ENCODE data around the gene CCDC86. TPM values are rescaled to one million over a fixed set of nuclear protein-coding genes. Genes with fewer than 3 reads are reported as not detected.

CCDC86 gene
- total and polyA plus RNA-seq, 2 experiments from 2014 or later, result 16.5 to 30.9 TPM

DNA sequence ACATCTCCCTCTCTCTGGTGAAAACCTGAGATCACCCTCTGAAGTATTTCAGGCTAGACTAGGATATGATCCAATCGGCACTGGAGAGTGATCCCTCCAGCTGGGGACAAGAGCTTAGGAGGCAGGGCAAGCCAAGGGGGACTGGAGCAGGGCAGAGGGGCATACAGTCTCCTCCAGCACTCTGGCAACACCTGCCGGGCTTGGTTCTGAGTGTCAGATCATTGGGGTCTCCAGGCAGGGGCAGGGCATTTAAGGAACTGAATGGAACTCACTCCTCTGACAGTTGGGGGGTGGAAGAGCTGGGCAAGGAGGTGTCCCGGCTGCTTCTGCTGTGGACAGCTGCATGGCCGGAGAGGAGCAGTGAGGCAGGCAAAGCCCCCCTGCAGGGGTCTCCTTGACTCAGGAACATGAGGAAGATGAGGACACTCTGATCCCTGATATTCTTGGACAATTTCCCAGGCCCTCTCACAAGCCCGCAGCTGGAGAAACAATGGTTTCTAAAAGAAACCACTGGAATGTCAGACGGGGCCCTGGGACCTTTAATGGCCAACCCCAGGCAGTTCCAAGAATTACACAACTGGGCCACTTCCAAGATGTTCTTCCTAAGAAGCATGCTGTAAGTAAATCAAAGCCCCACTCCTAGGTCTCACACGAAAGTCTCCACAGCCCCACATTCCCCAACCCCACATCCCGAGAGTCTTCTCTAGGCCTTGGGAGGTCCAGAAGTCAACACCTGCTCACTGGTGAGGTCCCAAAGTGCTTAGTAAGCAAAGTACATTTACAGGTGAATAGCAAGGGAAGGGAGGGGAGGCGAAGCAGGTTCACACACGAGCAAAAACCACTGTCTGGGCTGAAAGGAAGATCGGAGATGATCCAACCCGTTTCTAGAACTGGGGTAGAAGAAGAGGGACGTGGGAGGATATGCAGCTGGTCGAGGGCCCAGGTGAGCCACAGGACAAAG, 1.2 kb upstream of the CCDC86 start:
- TF ChIP-seq, protein P1, sequence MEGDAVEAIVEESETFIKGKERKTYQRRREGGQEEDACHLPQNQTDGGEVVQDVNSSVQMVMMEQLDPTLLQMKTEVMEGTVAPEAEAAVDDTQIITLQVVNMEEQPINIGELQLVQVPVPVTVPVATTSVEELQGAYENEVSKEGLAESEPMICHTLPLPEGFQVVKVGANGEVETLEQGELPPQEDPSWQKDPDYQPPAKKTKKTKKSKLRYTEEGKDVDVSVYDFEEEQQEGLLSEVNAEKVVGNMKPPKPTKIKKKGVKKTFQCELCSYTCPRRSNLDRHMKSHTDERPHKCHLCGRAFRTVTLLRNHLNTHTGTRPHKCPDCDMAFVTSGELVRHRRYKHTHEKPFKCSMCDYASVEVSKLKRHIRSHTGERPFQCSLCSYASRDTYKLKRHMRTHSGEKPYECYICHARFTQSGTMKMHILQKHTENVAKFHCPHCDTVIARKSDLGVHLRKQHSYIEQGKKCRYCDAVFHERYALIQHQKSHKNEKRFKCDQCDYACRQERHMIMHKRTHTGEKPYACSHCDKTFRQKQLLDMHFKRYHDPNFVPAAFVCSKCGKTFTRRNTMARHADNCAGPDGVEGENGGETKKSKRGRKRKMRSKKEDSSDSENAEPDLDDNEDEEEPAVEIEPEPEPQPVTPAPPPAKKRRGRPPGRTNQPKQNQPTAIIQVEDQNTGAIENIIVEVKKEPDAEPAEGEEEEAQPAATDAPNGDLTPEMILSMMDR (IDR thresholded peaks at IDR 0.05; ENCODE audit: low read depth, low read length), result no peak
- H3K36me3 ChIP-seq, result no peaks in the 10 kb centered on the region
- no peak overlapping the region for H3K27ac ChIP-seq
- no peaks in the 10 kb centered on the region for H3K9me3 ChIP-seq (ENCODE audit: low read depth)
- H3K4me1 ChIP-seq (ENCODE audit: low read depth), result peaks cover 13% of the 10 kb centered on the region
- no peak overlapping the region for H3K4me3 ChIP-seq
- DNase-seq (ENCODE audit: low read depth in 1 of 2, low spot score in 1 of 2), result peak in 1 of 2 donors; percentile 97
- no peaks in the 10 kb centered on the region for H3K27me3 ChIP-seq

DNA sequence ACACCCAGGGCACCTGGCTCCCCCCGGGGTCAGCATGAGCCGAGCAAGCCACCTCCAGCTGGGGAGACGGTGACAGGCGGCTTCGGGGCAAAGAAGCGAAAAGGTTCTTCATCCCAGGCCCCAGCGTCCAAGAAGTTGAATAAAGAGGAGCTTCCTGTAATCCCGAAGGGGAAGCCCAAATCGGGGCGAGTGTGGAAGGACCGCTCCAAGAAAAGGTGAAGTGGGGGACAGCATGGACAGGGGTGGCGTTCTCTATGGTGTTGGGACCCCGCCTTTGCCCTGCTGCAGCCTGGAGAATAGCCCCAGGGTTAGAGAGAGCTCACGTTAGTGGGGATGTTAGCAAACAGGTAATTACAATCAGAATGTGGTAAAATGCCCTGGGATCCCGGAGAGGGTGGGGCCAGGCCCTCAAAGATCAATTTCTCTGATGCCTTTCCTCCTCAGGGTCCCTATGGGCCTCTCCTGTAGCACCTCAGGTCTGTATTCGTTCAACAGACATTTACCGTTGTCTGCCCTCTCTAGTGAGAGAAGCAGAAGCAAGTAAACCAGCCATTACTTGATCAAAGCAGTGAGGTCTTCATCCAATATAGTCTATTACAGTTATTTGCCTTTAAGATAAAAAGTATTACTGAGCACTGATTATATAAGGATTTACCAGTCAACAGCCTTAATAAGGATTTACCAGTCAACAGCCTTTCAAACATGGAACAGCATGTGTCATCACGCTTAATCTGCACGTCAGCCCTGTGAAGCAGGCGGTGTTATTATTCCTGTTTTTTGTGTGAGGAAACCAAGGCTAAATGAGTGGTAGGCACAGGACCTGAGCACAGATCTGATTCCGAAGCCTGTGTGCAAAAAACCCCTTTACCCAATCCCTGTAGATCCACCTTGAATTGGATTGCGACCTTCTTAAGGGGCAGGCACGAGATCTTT, 1.0 kb downstream of the CCDC86 start:
- no peaks in the 10 kb centered on the region for H3K9me3 ChIP-seq (ENCODE audit: low read depth)
- no peak overlapping the region for H3K27ac ChIP-seq
- H3K4me1 ChIP-seq (ENCODE audit: low read depth), result peaks cover 4% of the 10 kb centered on the region
- no peaks in the 10 kb centered on the region for H3K27me3 ChIP-seq
- no peaks in the 10 kb centered on the region for H3K36me3 ChIP-seq
- DNase-seq (ENCODE audit: low read depth in 1 of 2, low spot score in 1 of 2), result no peak
- TF ChIP-seq, protein P1 (IDR thresholded peaks at IDR 0.05; ENCODE audit: low read depth, low read length), result no peak
- peak overlapping the region; percentile 88 for H3K4me3 ChIP-seq

DNA sequence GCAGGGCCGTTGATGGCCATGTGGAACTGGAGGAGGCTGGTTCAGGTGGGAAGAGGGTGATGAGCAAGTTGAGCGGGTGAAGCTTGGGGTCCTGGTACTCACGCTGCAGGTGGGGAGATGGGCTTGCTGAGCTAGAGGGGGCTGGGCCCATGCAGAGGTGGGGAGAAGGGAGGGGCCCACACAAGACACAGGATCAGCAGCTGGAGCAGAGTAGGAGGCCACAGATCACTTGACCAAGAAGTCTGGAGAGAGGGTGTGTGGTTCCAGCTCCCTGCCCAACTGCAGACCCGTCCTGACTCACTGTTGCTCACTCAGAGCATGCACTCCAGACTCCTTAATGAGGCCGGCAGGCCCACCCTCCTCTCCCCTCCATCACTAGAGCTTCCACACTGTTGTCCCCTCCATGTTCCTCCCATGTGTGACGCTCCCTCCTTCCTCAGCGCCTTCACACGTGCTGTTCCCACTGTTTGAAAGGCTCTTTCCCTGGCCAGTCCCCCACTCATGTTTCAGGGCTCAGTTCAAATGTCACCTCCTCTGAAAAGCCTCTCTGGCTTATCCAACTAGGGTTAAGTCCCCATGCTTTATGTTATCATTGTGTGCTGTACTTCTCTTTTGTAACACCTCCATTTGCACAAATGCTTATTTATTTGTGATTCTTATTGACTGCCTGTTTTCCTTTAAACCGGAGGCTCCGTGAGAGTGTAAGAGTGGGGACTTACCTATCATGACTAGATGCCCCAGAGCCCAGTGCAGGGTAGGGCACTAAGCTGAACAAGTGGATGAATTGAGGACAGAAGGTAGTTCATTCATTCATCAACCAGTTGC, 2.3 kb downstream of the CCDC86 start:
- no peak overlapping the region for H3K27ac ChIP-seq
- TF ChIP-seq, protein P1 (IDR thresholded peaks at IDR 0.05; ENCODE audit: low read depth, low read length), result no peak
- H3K4me3 ChIP-seq, result no peak overlapping the region
- no peak for DNase-seq (ENCODE audit: low read depth in 1 of 2, low spot score in 1 of 2)
- H3K9me3 ChIP-seq (ENCODE audit: low read depth), result no peaks in the 10 kb centered on the region
- no peaks in the 10 kb centered on the region for H3K36me3 ChIP-seq
- no peaks in the 10 kb centered on the region for H3K27me3 ChIP-seq
- H3K4me1 ChIP-seq (ENCODE audit: low read depth), result peaks cover 4% of the 10 kb centered on the region

DNA sequence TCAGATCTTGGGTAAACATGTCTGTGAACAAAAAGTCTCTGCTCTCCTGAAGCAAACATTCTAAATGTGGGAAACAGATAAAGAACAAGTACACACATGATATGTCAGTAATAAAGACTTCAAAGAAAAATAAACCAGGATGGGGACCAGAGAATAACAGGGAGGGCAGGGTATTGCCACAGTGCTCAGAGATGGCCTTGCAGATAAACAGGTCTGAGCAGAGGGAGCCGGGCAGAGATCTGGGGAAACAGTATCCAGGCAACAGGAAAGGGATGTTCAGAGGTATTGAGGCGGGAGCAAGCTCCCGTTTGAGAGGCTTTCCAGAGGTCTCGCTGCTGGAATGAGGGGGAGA, 2.9 kb downstream of the CCDC86 start:
- Histone ChIP-seq H3K27ac (no peak overlapping the region), H3K9me3 (ENCODE audit: low read depth) (no peaks in the 10 kb centered on the region), H3K4me1 (ENCODE audit: low read depth) (peaks cover 4% of the 10 kb centered on the region), H3K36me3 (no peaks in the 10 kb centered on the region), H3K4me3 (no peak overlapping the region), H3K27me3 (no peaks in the 10 kb centered on the region)
- TF ChIP-seq, protein P1 (IDR thresholded peaks at IDR 0.05; ENCODE audit: low read depth, low read length), result no peak
- DNase-seq (ENCODE audit: low read depth in 1 of 2, low spot score in 1 of 2), result no peak

DNA sequence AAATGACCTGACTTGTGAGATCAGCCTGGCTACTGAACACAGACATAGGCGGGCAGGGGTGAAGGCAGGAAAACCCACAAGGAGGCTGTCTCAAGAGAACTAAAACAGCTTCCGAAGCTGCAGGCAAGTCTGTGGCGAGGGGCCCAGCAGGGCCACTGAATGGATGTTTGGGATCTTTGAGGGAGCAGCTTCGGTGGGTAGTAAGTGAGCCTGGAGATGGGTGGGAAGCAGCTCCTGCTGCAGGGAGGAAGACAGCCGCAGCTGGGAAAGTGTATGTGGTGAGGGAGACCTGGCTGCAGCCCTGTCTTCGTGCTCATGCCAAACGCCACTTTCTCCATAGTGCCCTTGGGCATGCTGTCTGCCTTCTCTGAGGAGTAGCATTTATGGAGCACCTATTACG, 3.4 kb downstream of the CCDC86 start:
- H3K9me3 ChIP-seq (ENCODE audit: low read depth), result no peaks in the 10 kb centered on the region
- H3K4me3 ChIP-seq, result no peak overlapping the region
- peaks cover 4% of the 10 kb centered on the region for H3K4me1 ChIP-seq (ENCODE audit: low read depth)
- H3K27ac ChIP-seq, result no peak overlapping the region
- DNase-seq (ENCODE audit: low read depth in 1 of 2, low spot score in 1 of 2), result no peak
- TF ChIP-seq, protein P1 (IDR thresholded peaks at IDR 0.05; ENCODE audit: low read depth, low read length), result no peak
- no peaks in the 10 kb centered on the region for H3K27me3 ChIP-seq
- no peaks in the 10 kb centered on the region for H3K36me3 ChIP-seq
